Activated CD8-positive, alpha-beta memory T cell treated with anti-CD3 and anti-CD28 coated beads, Interleukin-2, amount 50 U/mL, for 24 hours (primary cell): ENCODE measurements around the gene CALML6.
"Not testable (repeated sequence)": the region's sequence is repeated elsewhere in the genome, so short reads cannot be mapped to it uniquely, and the experiment has no call there.

Experiments used
- DNase-seq: peaks from one replicate; pipeline ENCODE4 v3.0.0-alpha.2; 2020; ENCODE audit errors: extremely low read depth

The CALML6 gene

DNA sequence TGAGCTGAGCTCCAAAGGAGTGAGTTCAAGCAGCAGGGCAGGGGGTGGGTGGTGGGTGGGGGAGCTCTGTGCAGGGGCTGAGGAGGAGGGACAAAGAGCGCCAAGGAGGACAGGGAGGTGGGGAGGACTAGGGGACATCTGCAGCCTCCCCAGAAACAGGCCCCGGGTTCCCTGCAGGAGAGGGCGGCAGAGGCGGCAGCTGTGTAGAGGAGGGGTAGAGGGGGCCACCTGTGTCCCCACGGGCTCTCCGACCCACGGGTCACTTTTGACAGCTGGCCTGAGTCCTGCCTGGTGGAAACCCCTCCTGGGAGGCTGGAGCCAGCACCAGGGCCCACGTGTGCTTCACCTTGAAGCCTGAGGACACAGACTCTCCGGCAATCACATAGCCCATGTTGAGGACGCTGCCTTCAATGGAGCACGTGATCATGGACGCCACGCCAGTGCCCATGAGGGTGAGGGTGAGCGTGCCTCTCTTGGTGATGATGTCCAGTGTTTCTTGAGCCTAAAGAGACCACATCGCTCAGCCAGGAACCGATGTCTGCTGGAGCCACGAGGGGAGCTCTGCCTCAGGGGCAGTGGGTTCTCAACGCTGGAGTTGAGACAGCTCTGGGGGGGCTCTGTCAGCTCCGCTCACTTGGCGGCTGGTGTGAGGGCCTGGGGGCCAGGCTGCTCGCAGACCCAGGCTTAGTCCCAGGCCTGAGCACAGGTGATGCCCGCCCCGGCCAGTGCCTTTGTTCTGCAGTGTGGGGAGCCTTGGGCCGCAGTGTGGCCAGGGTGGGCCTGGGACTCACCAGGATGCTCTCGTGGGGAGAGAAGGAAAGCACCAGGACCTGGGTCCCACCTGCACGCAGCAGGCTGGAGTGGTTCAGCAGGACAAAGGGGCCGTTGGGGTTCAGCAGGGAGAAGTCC lies 10.6 kb downstream of the CALML6 start:
- DNase-seq: no peak

DNA sequence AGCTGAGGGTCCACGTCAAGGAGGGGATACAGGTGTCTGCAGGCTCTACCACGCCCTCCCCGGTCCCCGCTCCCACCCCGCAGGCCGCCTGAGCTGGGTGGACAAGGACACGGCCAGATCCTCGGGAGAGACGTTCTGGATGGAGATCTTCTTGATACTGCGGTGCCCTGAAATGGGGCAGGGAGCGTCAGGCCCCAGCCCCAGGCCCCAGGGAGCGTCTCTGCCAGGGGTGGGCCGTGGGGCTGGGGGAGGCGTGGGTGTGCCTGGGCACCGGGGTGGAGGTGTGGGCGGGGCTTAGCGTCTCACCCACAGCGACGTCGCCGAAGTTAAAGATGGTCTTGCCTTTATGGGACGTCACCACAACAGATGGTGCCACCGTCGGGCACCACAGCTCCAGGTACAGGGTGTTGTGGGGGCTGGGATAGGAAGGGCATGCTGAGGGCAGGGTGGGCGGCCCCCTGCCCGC lies 11.3 kb downstream of the CALML6 start:
- no peak for DNase-seq

- DNase-seq: no peak
Measured at GRCh38 chr1:1926886-1927660, 12.0 kb downstream of the CALML6 start.

- DNase-seq: no peak
Measured at GRCh38 chr1:1927751-1928150, 12.7 kb downstream of the CALML6 start.

DNA sequence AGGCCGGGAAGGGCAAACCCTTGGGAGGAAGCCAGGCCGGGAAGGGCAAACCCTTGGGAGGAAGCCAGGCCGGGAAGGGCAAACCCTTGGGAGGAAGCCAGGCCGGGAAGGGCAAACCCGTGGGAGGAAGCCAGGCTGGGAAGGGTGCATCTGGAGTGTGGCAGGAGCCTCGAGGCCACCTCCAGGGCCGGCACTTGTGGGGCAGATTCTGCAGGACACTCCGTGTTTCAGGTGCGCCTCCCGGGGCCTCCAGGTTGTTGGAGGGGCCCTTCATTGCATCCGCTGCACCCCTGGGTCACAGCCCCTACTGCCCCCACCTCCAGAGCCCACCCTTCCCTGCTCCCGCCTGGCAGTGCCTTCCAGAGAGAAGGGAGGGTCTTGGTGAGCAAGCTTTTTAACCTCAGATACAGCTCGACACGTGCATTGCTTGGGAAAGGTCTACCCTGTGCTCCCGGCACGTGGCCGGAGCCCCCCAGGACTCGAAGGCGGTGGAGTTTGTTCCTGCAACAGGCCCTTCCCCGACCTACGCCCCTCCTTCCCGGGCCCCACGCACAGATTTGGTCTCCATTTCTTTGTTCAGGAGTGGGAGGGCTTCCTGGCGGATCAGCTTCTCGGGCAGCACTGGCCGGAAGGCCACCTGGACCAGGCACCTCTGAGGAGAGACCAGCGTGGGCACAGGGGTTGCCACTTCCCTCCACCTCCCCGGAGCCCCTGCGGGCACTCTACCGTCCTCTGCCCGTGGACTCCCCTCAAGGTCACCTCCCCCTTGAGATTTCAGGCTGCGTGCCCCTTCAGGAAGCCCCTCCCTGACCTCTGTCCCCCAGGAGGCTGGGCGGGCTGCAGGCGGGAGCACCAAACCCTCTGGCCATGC lies 13.4 kb downstream of the CALML6 start:
- no peak for DNase-seq

- DNase-seq: no peak
Measured at GRCh38 chr1:1929102-1929638, 14.1 kb downstream of the CALML6 start.

DNA sequence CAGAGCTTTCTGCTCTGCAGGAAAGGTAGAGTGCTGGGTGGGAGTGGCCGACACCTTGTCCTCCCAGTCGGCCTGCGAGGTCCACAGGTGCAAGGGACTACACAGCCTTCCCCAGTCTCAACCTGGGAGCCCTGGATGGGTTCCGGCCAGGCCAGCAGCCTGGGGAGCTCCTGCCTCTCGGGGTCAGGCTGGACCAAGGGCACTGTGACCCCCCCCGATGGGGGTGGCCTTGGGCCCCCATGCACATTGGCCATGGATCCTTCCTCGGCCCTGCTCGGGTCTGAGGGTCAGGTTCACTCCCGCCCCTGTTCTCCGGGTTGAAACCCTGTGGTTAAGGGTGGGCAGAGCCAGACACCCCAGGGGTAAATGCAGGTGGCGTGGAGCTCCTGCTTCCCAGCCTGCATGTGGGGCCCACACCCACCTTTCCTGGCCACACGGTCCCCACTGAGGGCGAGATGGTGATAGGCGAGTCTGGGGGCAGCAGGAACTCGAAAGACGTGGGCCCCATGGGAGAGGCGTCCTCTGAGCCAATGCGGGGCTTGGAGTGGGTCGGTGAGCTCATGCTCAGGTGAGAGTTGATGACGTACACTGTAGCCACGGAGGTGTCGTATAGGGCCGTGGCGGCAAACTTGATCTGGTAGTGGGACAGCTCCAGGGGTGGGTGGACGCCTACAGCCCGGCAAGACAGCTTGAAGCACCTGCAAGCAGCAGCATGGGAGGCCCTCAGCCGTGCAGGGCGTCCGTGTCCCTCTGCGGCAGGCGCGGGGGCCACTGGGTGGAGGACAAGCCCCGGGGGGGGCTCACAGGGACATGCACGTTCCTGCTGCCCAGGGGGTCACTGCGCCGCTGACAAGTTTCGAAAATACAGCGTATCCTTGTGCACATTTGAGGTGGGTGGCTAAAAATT lies 14.8 kb downstream of the CALML6 start:
- no peak for DNase-seq

- DNase-seq: not testable (repeated sequence)
Measured at GRCh38 chr1:1934848-1935247, 19.8 kb downstream of the CALML6 start.

DNA sequence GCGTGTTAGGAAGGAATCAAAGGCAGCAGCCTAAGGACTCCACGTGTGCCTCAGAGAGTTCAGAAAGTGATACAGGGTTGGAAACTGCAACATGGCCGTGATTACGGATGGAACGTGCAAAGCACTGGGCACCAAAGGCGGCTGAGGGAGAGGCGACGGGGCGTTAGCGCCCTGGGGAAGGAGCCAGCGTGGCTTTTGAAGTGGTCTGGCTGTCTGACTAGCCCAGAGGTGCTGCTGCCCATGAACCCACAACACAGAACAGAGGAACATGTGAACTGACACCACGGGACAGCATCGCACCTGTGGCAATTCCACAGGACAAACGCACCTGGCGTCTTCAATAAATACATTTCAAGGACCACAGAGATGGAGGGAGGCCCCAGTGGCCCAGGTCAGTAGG lies 22.0 kb downstream of the CALML6 start:
- no peak for DNase-seq

DNA sequence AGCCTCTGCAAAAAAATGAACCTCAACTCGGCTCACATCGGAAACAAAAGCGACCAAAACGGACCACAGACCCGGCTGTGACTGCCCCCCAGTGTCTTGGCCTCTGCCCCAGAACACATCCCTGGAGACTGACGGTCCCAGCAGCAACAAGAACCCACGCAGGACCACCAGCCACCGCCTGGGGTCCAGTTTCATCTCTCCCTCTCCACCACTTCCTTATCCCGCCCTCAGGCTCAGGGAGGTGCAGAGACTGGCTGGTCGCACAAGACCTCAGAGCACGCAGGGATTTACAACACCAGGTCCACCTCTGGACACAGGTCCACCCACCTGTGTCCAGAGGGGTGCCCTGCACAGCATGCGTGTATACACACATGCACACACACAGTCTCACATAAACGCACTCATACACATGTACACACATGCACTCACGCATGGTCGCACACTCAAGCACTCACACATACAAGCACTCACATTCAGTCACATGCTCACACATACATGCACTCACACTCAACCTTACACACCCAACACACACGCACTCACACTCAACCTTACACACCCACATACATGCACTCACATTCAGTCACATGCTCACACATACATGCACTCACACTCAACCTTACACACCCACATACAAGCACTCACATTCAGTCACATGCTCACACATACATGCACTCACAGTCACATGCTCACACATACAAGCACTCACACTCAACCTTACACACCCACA lies 22.7 kb downstream of the CALML6 start:
- no peak for DNase-seq

- no peak for DNase-seq
Measured at GRCh38 chr1:1938276-1938573, 23.2 kb downstream of the CALML6 start.

DNA sequence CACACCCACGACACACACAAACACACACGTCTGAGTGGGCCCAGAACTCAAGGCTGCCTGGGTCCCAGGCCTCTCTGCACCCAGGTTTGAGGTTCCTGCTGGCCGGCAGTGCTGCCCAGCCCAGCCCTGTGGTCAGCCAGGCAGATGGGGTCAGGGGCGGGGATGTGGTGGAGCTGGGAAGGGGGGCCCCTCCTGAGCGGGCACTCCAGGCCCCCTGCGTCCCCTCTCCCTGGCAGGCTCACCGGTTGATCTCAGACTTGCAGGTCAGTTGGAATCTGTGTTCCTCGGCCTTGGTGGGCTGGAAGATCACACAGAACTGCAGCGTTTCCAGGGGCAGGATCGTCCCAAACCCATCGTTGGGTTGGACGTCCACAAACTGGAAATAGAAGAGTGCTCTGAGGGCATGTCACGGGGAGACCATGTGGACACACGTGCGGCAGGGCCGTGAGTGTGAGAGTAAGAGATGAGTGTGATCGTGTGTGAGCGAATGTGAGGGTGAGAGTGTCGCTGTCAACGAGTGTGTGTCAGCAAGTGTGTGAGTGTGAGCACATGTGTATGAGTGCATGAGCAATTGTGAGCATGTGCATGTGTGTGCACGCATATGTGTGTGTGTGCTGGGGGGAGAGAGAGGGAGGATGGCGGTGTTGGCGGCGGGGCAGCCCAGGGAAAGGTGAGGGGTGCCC lies 23.7 kb downstream of the CALML6 start:
- no peak for DNase-seq

DNA sequence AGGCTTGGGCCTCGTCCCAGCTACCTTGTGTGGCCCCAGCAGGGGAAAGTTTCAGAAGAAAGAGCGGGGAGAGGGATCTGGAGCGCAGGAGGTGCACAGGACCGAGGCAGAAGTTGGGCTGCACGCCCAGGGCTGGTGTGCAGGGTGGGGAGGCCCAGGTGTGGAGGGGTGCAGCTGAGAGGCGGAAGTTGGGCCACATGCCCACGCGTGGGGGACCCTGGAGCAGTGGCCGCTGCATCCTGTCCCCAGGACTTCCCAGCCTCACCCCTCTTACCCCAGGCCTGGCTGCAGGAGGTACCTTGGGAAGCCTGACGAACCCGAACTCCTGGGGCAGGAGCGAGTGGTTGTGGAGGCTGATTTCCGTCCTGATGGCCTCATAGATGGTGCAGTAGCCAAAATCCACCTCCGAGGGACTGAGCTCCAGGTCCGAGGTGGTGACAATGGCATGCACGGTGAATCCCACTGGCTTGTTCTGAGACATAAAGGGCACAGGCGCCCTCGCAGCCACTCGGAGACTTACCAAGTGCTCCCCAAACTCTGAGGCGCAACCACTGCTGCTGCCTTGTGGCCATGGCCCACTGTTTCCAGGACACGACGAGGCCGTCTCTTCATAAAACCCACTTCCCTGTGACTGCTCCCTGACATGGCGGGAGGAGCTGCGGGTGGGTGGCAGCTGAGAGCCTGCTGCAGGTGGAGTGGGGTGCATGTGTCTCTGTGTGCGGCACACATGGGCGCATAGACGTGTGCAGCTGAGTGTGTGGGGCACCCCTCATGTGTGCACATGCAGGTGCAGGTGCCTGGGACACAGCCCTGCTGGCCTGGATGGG lies 24.4 kb downstream of the CALML6 start:
- DNase-seq: no peak

DNA sequence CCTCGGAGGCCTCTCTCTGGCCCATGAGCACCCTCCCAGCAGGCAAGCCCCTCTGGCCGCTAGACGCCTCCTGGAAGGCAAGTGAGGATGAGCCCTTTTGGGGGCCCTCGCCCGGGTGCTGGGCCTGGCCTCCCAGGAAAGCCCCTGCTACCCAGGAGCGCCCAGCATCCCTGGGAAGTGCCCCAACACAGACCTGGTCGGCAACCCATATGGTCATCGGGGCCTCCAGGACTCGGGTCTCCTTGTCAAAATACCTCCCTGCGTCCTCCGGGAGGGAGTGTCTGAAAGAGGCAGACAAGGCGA lies 25.0 kb downstream of the CALML6 start:
- DNase-seq: no peak

DNA sequence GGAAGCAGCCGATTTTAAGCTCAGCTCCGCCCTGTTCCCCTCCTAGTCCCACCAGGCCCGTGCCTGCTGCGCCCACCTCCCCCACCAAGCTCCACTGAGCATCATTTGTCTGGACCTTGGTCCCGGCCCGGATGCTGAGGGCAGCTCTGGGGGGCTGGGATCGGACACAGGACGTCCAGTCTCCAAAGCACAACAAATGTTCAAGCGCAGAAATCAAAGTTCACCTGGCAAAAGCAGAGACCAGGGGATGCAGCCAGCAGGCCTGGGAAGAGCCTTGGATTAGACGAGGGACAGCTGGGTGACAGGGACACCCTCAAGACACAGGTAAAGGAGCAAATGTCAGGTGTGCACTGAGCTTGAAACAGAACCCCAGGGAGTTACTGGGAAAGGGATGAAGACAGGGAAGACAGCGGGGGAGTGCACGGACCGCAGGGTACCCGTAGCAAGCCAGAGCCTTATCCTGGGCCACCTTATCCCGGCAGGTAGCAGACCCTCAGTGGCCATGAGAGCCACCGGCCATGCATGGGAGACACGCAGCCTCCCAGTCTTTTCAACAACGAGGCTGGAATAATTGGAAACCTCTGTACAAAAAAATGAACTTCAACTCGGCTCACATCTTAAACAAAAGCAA lies 26.3 kb downstream of the CALML6 start:
- no peak for DNase-seq

DNA sequence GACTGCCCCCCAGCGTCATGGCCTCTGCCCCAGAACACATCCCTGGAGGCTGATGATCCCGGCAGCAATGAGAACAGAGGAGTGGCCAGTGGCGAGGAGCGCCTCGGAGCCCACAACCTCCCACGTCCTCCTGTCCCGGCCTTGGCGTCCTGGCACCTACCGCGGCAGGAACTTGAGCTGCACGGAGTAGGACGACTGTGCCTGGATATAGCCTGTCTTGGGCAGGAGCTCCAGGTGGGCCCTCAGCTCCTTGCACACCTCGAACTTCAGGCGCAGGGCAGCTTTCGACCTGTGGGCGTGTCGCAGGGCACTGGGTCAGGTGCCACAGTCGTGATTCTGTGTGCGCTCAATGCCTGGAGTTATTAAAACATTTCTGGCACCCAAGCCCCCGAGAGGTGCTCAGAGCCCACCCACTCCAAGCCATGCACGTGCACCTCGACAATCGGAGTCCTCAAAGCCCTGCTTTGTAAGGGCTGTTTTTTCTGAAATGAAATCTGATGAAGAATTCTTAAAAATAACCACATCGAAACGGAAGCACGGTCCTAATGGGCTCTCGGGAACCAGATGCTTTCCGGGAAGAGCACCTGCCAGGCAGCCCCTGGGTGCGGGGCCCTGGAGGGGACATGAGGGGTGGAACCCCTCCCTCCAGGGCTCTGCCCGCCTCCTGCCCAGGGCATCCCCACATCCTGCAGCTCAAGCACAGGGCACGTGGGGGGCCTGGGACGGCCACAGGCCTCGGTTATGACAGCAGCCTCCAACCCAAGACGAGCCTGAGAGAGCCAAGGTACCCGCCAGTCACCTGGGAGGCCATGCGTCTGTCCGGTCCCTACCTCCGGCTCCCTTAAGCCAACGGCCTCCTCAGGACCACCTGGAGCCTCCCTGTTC lies 27.1 kb downstream of the CALML6 start:
- DNase-seq: no peak
